Stimulated activated memory B cell treated with anti-CD40 and anti-IgM and Interleukin-4, amounts not matched to agents 10 μg/mL and 1 μg/mL and 100 μg/mL, for 72 hours (primary cell): ENCODE data around the gene DNAH9.
A peak's percentile ranks its signal among the peaks of the same experiment; 100 is the strongest.

Experiments
- ATAC-seq: fragments of 150-1000 bp; cut with Tn5 transposase; 2 replicates; pipeline ENCODE4 v1.10.0; 2021
- H3K27ac Mint-ChIP-seq: one replicate; pipeline ENCODE4 v1.8.0; 2022; ENCODE audit warnings: mild to moderate bottlenecking, mixed read lengths
- H3K27me3 Mint-ChIP-seq: one replicate; pipeline ENCODE4 v1.8.0; 2022; ENCODE audit warnings: mixed read lengths
- H3K36me3 Mint-ChIP-seq: one replicate; pipeline ENCODE4 v1.8.0; 2022; ENCODE audit warnings: mixed read lengths
- H3K4me1 Mint-ChIP-seq: one replicate; pipeline ENCODE4 v1.8.0; 2022; ENCODE audit warnings: mixed read lengths
- H3K4me3 Mint-ChIP-seq: one replicate; pipeline ENCODE4 v1.8.0; 2022; ENCODE audit warnings: mild to moderate bottlenecking, moderate library complexity, mixed read lengths
- H3K9me3 Mint-ChIP-seq: one replicate; pipeline ENCODE4 v1.8.0; 2022; ENCODE audit warnings: mixed read lengths

Gene DNAH9

DNA sequence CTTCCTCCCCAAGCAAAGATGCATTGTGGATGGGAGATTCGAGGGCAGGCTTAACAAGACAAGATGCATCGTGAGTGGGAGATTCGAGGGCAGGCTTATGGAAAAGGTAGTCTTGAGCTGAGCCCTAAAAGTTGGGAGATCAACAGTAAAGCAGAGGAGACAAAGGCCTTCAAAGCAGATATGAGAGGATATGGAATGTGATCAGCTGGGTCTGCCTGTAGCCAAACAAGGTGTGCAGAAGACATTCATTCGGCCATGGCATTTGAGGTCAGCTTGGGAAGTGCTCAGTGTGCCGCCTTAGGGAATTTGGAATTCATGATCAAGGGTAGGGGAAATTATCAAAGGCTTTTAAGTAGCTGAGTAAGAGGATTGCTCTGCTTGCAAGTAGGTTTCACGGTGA is 39.5 kb downstream of the DNAH9 start:
- H3K27me3 Mint-ChIP-seq = no peaks in the 10 kb centered on the region
- H3K4me1 Mint-ChIP-seq = no peaks in the 10 kb centered on the region
- ATAC-seq = no peak
- peaks cover 4% of the 10 kb centered on the region for H3K9me3 Mint-ChIP-seq
- no peak overlapping the region for H3K4me3 Mint-ChIP-seq
- no peaks in the 10 kb centered on the region for H3K36me3 Mint-ChIP-seq
- H3K27ac Mint-ChIP-seq = no peak overlapping the region

DNA sequence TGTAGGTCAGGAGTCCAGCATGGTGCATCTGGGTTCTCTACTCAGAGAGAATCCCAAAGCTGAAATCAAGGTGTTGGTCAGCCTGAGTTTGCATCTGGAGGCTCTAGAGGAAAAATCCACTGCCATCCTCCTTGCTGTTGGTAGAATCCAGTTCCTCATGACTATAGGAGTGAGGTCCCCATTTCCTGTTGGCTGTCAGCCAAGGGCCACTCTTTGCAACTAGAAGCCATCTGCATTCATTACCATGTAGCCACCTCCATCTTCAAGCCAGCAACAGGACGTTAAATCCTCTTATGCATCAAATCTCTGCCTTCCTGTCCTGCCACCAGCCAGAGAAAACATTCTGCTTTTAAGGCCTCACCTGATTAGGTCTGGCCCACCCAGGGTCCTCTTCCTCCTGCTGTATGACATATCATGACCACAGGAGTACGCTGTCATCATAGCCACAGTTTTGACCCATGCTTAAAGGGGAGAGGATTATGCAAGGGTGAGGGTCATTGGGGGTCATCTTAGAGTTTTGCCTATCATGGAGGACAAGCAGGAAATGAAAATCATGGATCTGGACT is 40.5 kb downstream of the DNAH9 start:
- Mint-ChIP-seq H3K27ac (no peak overlapping the region), H3K4me3 (no peak overlapping the region), H3K27me3 (no peaks in the 10 kb centered on the region), H3K9me3 (peaks cover 2% of the 10 kb centered on the region), H3K4me1 (no peaks in the 10 kb centered on the region), H3K36me3 (no peaks in the 10 kb centered on the region)
- ATAC-seq = no peak

DNA sequence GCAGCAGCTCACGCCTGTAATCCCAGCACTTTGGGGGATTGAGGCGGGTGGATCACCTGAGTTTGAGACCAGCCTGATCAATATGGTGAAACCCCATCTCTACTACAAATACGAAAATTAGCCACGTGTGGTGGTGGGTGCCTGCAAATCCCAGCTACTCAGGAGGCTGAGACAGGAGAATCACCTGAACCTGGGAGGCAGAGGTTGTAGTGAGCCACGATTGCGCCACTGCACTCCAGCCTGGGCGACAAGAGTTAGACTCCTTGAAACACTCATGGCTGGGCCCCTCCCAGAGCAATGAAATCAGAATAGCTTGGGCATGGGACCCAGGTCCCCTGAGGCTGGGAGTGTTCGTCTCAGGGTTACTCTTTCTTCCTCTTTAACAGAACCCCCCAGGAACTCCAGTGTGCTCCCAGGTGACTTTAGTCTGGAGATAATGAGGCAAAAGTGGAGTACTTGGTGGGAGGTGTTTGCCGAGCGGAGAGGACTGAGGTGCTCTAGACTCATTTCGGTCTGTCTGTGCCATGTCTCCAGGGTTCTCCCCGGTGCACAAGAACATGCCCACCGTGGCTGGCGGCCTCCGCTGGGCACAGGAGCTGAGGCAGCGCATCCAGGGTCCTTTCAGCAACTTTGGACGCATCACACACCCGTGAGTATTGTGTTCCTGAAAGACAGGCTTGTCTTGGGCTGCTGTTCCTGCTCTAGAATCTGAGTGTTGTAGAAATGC is 41.6 kb downstream of the DNAH9 start:
- Mint-ChIP-seq H3K27me3 (no peaks in the 10 kb centered on the region), H3K4me3 (no peak overlapping the region), H3K36me3 (no peaks in the 10 kb centered on the region), H3K4me1 (no peaks in the 10 kb centered on the region), H3K9me3 (peaks cover 2% of the 10 kb centered on the region), H3K27ac (no peak overlapping the region)
- no peak for ATAC-seq

DNA sequence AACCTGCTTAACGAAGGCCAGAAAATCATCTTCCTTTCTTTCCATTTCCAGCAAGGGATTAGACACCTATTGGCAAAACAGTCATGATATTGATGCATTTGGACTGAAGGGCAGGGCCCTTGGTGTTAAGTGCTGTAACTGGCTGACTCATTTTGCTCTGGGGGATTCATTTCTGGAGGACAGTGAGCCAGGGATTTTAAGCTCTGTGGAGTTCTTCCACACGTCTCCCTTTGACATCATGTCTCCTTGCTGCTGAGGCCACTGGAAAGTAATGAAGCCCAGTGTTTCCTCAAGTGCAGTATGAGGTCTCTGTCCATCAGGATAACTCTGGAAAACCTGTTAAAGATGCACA is 42.2 kb downstream of the DNAH9 start:
- Mint-ChIP-seq H3K36me3 (no peaks in the 10 kb centered on the region), H3K27me3 (no peaks in the 10 kb centered on the region), H3K27ac (no peak overlapping the region), H3K9me3 (peaks cover 2% of the 10 kb centered on the region), H3K4me1 (no peaks in the 10 kb centered on the region), H3K4me3 (no peak overlapping the region)
- ATAC-seq = no peak

DNA sequence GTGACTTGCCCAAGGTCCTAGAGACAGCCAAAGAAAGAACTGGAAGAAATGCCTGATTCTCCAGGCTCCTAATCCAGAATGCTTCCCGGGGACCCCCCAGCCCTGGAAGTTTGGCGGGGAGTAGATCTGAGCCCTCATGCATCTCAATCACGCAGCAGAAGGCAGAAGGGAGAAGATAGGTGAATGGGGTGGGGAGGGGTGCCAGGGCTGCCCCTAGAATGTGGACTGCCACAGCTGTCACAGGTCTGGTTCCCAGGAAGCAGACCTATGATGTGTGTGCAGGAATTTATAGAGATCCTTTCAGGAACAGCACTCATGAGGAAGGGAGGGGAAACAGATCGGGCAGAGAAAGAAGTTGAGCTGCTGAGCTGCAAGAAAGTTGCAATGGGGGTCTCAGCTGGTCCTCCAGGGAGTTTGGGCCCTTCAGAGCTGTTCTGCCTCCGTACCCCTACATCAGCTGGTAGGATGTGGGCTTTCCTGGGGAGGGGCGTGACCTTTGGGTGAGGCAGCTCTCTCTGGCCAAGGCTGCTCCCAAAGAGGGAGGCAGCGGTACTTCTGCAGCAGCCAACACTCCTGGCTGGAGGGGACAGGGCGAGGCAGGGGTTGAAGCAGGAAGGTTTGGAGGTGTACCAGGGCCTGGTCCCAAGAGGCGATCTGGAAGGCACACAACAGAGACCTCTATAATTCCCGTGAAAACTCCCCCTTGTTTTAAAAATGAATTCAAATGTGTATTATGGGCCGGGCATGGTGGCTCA is 43.4 kb downstream of the DNAH9 start:
- Mint-ChIP-seq H3K27ac (no peak overlapping the region), H3K4me1 (no peaks in the 10 kb centered on the region), H3K36me3 (no peaks in the 10 kb centered on the region), H3K9me3 (peaks cover 2% of the 10 kb centered on the region), H3K27me3 (no peaks in the 10 kb centered on the region), H3K4me3 (no peak overlapping the region)
- no peak for ATAC-seq

DNA sequence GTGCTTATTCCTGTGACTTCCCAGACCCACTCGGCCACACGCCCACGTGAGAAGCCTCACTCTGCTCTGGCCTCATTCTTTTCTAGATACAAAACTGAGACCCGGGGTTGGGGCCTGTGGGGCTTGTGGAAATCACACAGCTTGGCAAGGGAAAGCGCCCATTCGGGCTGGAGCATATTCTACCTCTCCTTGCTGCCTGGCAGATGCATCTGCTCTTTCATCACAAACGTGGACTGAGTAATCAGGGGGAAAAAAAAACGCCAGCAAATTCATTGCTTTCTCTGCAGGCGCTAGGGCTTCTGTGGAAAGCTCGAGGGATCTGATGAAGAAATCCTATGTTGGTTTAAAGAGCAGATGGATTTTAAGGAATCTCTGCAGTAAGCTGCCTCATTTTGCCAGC is 44.4 kb downstream of the DNAH9 start:
- H3K4me3 Mint-ChIP-seq = no peak overlapping the region
- H3K27me3 Mint-ChIP-seq = no peaks in the 10 kb centered on the region
- ATAC-seq = no peak
- no peaks in the 10 kb centered on the region for H3K36me3 Mint-ChIP-seq
- H3K4me1 Mint-ChIP-seq = no peaks in the 10 kb centered on the region
- H3K9me3 Mint-ChIP-seq = peaks cover 2% of the 10 kb centered on the region
- no peak overlapping the region for H3K27ac Mint-ChIP-seq

DNA sequence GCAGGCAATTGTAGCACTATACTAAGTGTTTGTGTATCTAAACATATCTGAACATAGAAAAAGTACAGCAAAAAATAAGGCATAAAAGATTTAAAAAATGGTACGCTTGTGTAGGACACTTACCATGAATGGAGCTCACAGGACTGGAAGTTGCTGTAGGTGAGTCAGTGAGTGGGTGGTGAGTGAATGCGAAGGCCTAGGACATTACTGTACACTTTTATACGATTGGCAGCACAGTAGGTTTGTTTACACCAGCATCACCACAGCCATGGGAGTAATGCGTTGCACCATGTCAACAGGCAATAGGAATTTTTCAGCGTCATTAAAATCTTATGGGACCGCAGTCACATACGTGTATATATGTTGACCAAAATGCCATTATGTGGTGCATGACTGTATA is 45.6 kb downstream of the DNAH9 start:
- no peak for ATAC-seq
- Mint-ChIP-seq H3K27ac (no peak overlapping the region), H3K4me1 (no peaks in the 10 kb centered on the region), H3K36me3 (no peaks in the 10 kb centered on the region), H3K9me3 (peaks cover 1% of the 10 kb centered on the region), H3K27me3 (no peaks in the 10 kb centered on the region), H3K4me3 (no peak overlapping the region)

GRCh38 chr17:11644265-11645212 is 46.3 kb downstream of the DNAH9 start:
- H3K27me3 Mint-ChIP-seq = no peaks in the 10 kb centered on the region
- no peak overlapping the region for H3K27ac Mint-ChIP-seq
- peak; percentile 41 for ATAC-seq
- H3K36me3 Mint-ChIP-seq = no peaks in the 10 kb centered on the region
- no peaks in the 10 kb centered on the region for H3K9me3 Mint-ChIP-seq
- H3K4me3 Mint-ChIP-seq = no peak overlapping the region
- no peaks in the 10 kb centered on the region for H3K4me1 Mint-ChIP-seq

DNA sequence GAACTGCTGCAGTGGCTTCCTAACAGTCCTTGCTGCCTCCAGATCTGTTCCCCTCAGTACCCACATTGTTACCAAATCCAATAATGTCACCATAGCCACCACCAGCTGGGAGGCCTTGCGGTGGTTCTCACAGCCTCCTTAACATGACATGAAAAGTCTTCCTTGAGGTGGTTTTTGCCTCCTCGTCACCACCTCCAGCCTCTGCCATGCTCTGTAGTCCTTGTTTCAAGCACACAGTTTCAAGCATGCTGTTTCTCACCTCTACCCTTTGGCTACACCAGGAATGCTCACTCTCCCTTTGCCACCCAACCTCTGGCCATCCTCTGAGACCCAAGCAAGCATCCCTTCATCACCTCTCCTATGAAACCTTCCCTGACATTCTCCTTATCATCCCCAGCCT is 47.2 kb downstream of the DNAH9 start:
- ATAC-seq = no peak
- H3K27me3 Mint-ChIP-seq = no peaks in the 10 kb centered on the region
- no peaks in the 10 kb centered on the region for H3K36me3 Mint-ChIP-seq
- no peak overlapping the region for H3K4me3 Mint-ChIP-seq
- H3K27ac Mint-ChIP-seq = no peak overlapping the region
- H3K9me3 Mint-ChIP-seq = no peaks in the 10 kb centered on the region
- no peaks in the 10 kb centered on the region for H3K4me1 Mint-ChIP-seq

DNA sequence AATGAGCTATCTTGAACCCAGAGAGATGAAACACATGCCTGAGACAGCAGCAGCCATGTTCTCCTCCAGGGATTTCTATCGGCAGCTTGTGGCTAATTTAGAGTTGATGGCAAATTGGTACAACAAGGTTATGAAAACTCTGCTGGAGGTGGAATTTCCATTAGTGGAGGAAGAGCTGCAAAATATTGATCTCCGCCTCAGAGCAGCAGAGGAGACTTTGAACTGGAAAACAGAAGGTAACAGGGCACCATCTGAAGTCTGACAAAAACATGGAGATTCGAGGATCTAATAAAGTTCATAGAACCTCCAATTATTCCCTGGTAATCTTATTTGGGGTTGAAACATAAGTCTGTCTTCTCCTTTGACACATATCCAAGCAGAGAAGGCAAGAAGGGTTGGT is 52.8 kb downstream of the DNAH9 start:
- Mint-ChIP-seq H3K27ac (no peak overlapping the region), H3K4me1 (no peaks in the 10 kb centered on the region), H3K9me3 (peaks cover 3% of the 10 kb centered on the region), H3K4me3 (no peak overlapping the region), H3K27me3 (no peaks in the 10 kb centered on the region), H3K36me3 (no peaks in the 10 kb centered on the region)
- no peak for ATAC-seq

DNA sequence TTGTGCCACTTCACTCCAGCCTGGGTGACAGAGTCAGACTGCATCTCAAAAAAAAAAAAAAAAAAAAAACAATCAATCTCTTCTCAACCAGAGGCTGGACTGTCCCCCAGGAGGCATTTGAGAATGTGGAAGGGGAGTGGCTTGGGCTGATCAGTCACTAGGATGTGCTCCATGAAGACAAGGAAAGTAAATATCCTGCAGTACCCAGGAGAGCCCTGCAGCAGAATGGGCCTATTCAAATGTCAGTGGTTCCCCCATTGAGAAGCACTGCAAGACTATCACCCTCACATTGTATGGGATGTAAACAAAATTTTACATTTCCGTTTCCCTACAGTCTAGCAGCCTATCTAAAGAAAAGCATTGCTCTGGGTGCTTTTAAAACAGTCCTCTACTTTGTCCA is 70.3 kb downstream of the DNAH9 start:
- Mint-ChIP-seq H3K36me3 (no peaks in the 10 kb centered on the region), H3K4me3 (no peak overlapping the region), H3K27ac (no peak overlapping the region), H3K4me1 (no peaks in the 10 kb centered on the region), H3K27me3 (no peaks in the 10 kb centered on the region), H3K9me3 (no peaks in the 10 kb centered on the region)
- no peak for ATAC-seq

GRCh38 chr17:11671126-11671525 is 72.9 kb downstream of the DNAH9 start:
- Mint-ChIP-seq H3K4me1 (no peaks in the 10 kb centered on the region), H3K9me3 (peaks cover 2% of the 10 kb centered on the region), H3K27ac (no peak overlapping the region), H3K4me3 (no peak overlapping the region), H3K27me3 (no peaks in the 10 kb centered on the region), H3K36me3 (no peaks in the 10 kb centered on the region)
- ATAC-seq = no peak

DNA sequence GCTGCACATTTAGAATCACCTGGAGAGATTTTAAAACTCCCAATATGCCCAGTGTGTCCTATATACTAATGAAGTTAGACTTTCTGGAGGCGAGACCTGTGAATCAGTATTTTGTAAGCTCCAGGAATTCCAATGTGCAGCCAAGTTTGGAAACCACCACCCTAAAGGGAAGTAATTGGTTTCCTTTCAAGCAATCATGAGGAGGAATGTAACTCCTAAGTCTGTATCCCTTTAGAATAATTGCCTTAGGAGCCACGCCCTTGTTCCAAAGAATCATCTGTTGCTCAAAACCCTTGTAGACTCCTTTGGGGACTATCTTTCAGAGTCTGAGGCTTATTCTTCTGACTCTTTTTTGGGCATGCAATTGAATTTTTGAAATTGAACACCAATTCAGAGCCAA is 84.4 kb downstream of the DNAH9 start:
- H3K4me3 Mint-ChIP-seq = no peak overlapping the region
- no peak overlapping the region for H3K27ac Mint-ChIP-seq
- no peak for ATAC-seq
- no peaks in the 10 kb centered on the region for H3K36me3 Mint-ChIP-seq
- peaks cover 17% of the 10 kb centered on the region for H3K27me3 Mint-ChIP-seq
- H3K9me3 Mint-ChIP-seq = peaks cover 6% of the 10 kb centered on the region
- H3K4me1 Mint-ChIP-seq = no peaks in the 10 kb centered on the region

DNA sequence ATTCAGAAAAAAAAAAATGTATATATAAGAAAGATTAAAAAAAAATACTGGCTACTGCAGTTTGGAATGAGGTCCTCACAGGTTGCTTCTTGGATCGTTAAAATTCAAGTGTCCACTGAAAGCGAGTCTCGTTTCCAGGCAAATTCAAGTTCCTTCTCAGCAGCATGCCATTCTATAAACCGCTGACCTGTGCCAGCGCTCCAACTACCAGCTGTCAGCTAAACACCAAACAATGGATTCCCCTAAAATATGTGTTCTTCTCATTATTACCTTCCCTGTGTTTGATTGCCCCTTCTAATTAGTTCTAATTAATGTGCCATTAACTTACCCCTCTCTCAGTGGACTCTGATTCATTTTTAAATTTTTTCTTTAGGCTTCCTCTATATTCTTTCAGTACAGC is 92.4 kb downstream of the DNAH9 start:
- no peaks in the 10 kb centered on the region for H3K27me3 Mint-ChIP-seq
- ATAC-seq = no peak

DNA sequence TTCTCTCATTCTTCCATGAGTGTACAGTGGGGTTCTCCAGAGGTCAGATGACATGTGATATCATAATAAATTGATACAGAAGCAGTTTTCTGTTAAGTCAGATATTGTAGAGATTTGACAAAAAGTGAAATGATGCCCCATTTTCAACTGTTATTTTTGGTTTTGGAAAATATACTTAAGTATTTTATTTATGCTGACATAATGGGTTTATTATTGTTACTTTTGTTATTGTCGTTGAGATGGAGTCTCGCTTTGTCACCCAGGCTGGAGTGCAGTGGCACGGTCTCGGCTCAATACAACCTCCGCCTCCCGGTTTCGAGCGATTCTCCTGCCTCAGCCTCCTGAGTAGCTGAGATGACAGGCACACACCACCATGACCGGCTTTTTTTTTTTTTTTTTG is 94.4 kb downstream of the DNAH9 start:
- Mint-ChIP-seq H3K27me3 (no peaks in the 10 kb centered on the region), H3K4me1 (no peaks in the 10 kb centered on the region), H3K9me3 (peaks cover 2% of the 10 kb centered on the region), H3K27ac (no peak overlapping the region), H3K36me3 (no peaks in the 10 kb centered on the region), H3K4me3 (no peak overlapping the region)
- no peak for ATAC-seq

More for the DNA sequence above, 92.4 kb downstream of the DNAH9 start:
- no peaks in the 10 kb centered on the region for H3K36me3 Mint-ChIP-seq
- H3K4me1 Mint-ChIP-seq = no peaks in the 10 kb centered on the region
- H3K27ac Mint-ChIP-seq = no peak overlapping the region
- H3K4me3 Mint-ChIP-seq = no peak overlapping the region
- H3K9me3 Mint-ChIP-seq = no peaks in the 10 kb centered on the region
